ENCODE data around the gene ZNF684.
A peak's percentile ranks its signal among the peaks of the same experiment; 100 is the strongest.

The ZNF684 gene

GRCh38 chr1:40508375-40509341 lies 22.8 kb upstream of the ZNF684 start, which contains the start of gene EXO5:
Gene EXO5 (plus strand): TSS chr1:40508767. CDS start chr1:40514545, 5,778 bp downstream.
- Histone ChIP-seq H3K4me3 (ENCODE audit: insufficient read depth in 1 of 2, low read depth in 1 of 2, low read length in 2 of 2) (peak within 1 kb of the TSS; percentile 71 to 87), H3K9me3 (ENCODE audit: control insufficient read depth, low read length) (peaks cover 32% of the 10 kb centered on the region), H2BK5ac (ENCODE audit: low read depth, low read length, poor library complexity, severe bottlenecking) (peak within 1 kb of the TSS; percentile 61), H3K27me3 (ENCODE audit: control insufficient read depth in 1 of 2, insufficient read depth in 1 of 2, low read length in 2 of 2) (no peaks in the 10 kb centered on the region), H3K36me3 (ENCODE audit: control insufficient read depth in 1 of 2, insufficient read depth in 2 of 2, low read depth in 1 of 2, low read length in 2 of 2) (peaks cover 3 to 18% of the 10 kb centered on the region in 2 experiments), H2BK12ac (ENCODE audit: low read length in 2 of 2) (peak within 1 kb of the TSS in 1 of 2 experiments; percentile 15), H3K79me1 (replicated peaks; ENCODE audit: low read length, poor library complexity, severe bottlenecking) (peaks cover 18% of the 10 kb centered on the region), H3K4ac (ENCODE audit: low read depth in 1 of 2, low read length in 2 of 2) (peak within 1 kb of the TSS; percentile 83 to 96), H3K4me2 (ENCODE audit: low read length, poor library complexity, severe bottlenecking) (peak within 1 kb of the TSS; percentile 98), H3K9ac (ENCODE audit: low read length) (peak within 1 kb of the TSS; percentile 95), H4K91ac (ENCODE audit: low read length) (peak within 1 kb of the TSS; percentile 74), H2AFZ (ENCODE audit: low read depth, low read length) (peak within 1 kb of the TSS; percentile 48), H3K27ac (ENCODE audit: low read length, poor library complexity, severe bottlenecking) (peak within 1 kb of the TSS; percentile 84), H3K23ac (ENCODE audit: low read length in 2 of 2) (no peak within 1 kb of the TSS), H3K14ac (ENCODE audit: low read length in 2 of 2) (peak within 1 kb of the TSS in 1 of 2 experiments; percentile 83), H4K8ac (ENCODE audit: low read length) (peak within 1 kb of the TSS; percentile 95), H3K18ac (ENCODE audit: low read depth in 1 of 2, low read length in 2 of 2) (peak within 1 kb of the TSS; percentile 94 to 96), H2BK120ac (ENCODE audit: low read depth, low read length) (peak within 1 kb of the TSS; percentile 87), H2BK15ac (ENCODE audit: low read depth, poor library complexity, severe bottlenecking) (peak within 1 kb of the TSS; percentile 77), H3K4me1 (ENCODE audit: control insufficient read depth, insufficient read depth, low read depth, low read length) (peaks cover 4% of the 10 kb centered on the region), H2AK5ac (ENCODE audit: low read length, severe bottlenecking) (no peak within 1 kb of the TSS)
- 2% methylated on average over 67 of the region's 76 CpGs for WGBS
- DNase-seq = peak; percentile 78

GRCh38 chr1:40519517-40519916 lies 11.9 kb upstream of the ZNF684 start:
- Histone ChIP-seq H2AK5ac (ENCODE audit: low read length, severe bottlenecking) (no peak overlapping the region), H3K4me2 (ENCODE audit: low read length, poor library complexity, severe bottlenecking) (no peak overlapping the region), H2BK120ac (ENCODE audit: low read depth, low read length) (no peak overlapping the region), H3K9ac (ENCODE audit: low read length) (no peak overlapping the region), H2BK12ac (ENCODE audit: low read length in 2 of 2) (no peak overlapping the region), H2BK15ac (ENCODE audit: low read depth, poor library complexity, severe bottlenecking) (no peak overlapping the region), H3K4me3 (ENCODE audit: insufficient read depth in 1 of 2, low read depth in 1 of 2, low read length in 2 of 2) (no peak overlapping the region), H2BK5ac (ENCODE audit: low read depth, low read length, poor library complexity, severe bottlenecking) (no peak overlapping the region), H3K18ac (ENCODE audit: low read depth in 1 of 2, low read length in 2 of 2) (no peak overlapping the region), H3K4me1 (ENCODE audit: control insufficient read depth, insufficient read depth, low read depth, low read length) (no peaks in the 10 kb centered on the region), H3K27me3 (ENCODE audit: control insufficient read depth in 1 of 2, insufficient read depth in 1 of 2, low read length in 2 of 2) (no peaks in the 10 kb centered on the region), H3K36me3 (ENCODE audit: control insufficient read depth in 1 of 2, insufficient read depth in 2 of 2, low read depth in 1 of 2, low read length in 2 of 2) (peaks cover 10 to 24% of the 10 kb centered on the region in 2 experiments), H4K8ac (ENCODE audit: low read length) (no peak overlapping the region), H3K23ac (ENCODE audit: low read length in 2 of 2) (no peak overlapping the region), H3K14ac (ENCODE audit: low read length in 2 of 2) (no peak overlapping the region), H2AFZ (ENCODE audit: low read depth, low read length) (no peak overlapping the region), H3K79me1 (replicated peaks; ENCODE audit: low read length, poor library complexity, severe bottlenecking) (peaks cover 11% of the 10 kb centered on the region), H4K91ac (ENCODE audit: low read length) (no peak overlapping the region), H3K27ac (ENCODE audit: low read length, poor library complexity, severe bottlenecking) (no peak overlapping the region), H3K4ac (ENCODE audit: low read depth in 1 of 2, low read length in 2 of 2) (no peak overlapping the region), H3K9me3 (ENCODE audit: control insufficient read depth, low read length) (peaks cover 52% of the 10 kb centered on the region)
- WGBS = 95% methylated on average over 2 of the region's 2 CpGs
- no peak for DNase-seq

GRCh38 chr1:40530735-40531380 lies 579 bp upstream of the ZNF684 start:
- Histone ChIP-seq H2BK5ac (ENCODE audit: low read depth, low read length, poor library complexity, severe bottlenecking) (no peak overlapping the region), H2AK5ac (ENCODE audit: low read length, severe bottlenecking) (no peak overlapping the region), H4K8ac (ENCODE audit: low read length) (no peak overlapping the region), H3K36me3 (ENCODE audit: control insufficient read depth in 1 of 2, insufficient read depth in 2 of 2, low read depth in 1 of 2, low read length in 2 of 2) (no peaks in the 10 kb centered on the region), H3K4me1 (ENCODE audit: control insufficient read depth, insufficient read depth, low read depth, low read length) (no peaks in the 10 kb centered on the region), H3K14ac (ENCODE audit: low read length in 2 of 2) (no peak overlapping the region), H4K91ac (ENCODE audit: low read length) (no peak overlapping the region), H3K4me3 (ENCODE audit: insufficient read depth in 1 of 2, low read depth in 1 of 2, low read length in 2 of 2) (peak overlapping the region in 1 of 2 experiments; percentile 99), H2BK120ac (ENCODE audit: low read depth, low read length) (no peak overlapping the region), H3K4ac (ENCODE audit: low read depth in 1 of 2, low read length in 2 of 2) (peak overlapping the region; percentile 50 to 81), H3K27me3 (ENCODE audit: control insufficient read depth in 1 of 2, insufficient read depth in 1 of 2, low read length in 2 of 2) (no peaks in the 10 kb centered on the region), H3K79me1 (replicated peaks; ENCODE audit: low read length, poor library complexity, severe bottlenecking) (peaks cover 3% of the 10 kb centered on the region), H3K18ac (ENCODE audit: low read depth in 1 of 2, low read length in 2 of 2) (no peak overlapping the region), H3K23ac (ENCODE audit: low read length in 2 of 2) (no peak overlapping the region), H2BK15ac (ENCODE audit: low read depth, poor library complexity, severe bottlenecking) (no peak overlapping the region), H3K4me2 (ENCODE audit: low read length, poor library complexity, severe bottlenecking) (peak overlapping the region; percentile 47), H2AFZ (ENCODE audit: low read depth, low read length) (peak overlapping the region; percentile 69), H3K9me3 (ENCODE audit: control insufficient read depth, low read length) (peaks cover 9% of the 10 kb centered on the region), H2BK12ac (ENCODE audit: low read length in 2 of 2) (no peak overlapping the region), H3K9ac (ENCODE audit: low read length) (peak overlapping the region; percentile 88), H3K27ac (ENCODE audit: low read length, poor library complexity, severe bottlenecking) (peak overlapping the region; percentile 90)
- DNase-seq = no peak
- 65% methylated on average over 5 of the region's 5 CpGs for WGBS

- Histone ChIP-seq H3K4me1 (ENCODE audit: control insufficient read depth, insufficient read depth, low read depth, low read length) (no peaks in the 10 kb centered on the region), H3K4ac (ENCODE audit: low read depth in 1 of 2, low read length in 2 of 2) (no peak overlapping the region), H3K27me3 (ENCODE audit: control insufficient read depth in 1 of 2, insufficient read depth in 1 of 2, low read length in 2 of 2) (no peaks in the 10 kb centered on the region), H3K18ac (ENCODE audit: low read depth in 1 of 2, low read length in 2 of 2) (no peak overlapping the region), H3K36me3 (ENCODE audit: control insufficient read depth in 1 of 2, insufficient read depth in 2 of 2, low read depth in 1 of 2, low read length in 2 of 2) (no peaks in the 10 kb centered on the region), H3K4me3 (ENCODE audit: insufficient read depth in 1 of 2, low read depth in 1 of 2, low read length in 2 of 2) (peak overlapping the region; percentile 80 to 99), H3K27ac (ENCODE audit: low read length, poor library complexity, severe bottlenecking) (peak overlapping the region; percentile 68), H2BK5ac (ENCODE audit: low read depth, low read length, poor library complexity, severe bottlenecking) (no peak overlapping the region), H3K9ac (ENCODE audit: low read length) (peak overlapping the region; percentile 88), H2BK15ac (ENCODE audit: low read depth, poor library complexity, severe bottlenecking) (no peak overlapping the region), H2AFZ (ENCODE audit: low read depth, low read length) (peak overlapping the region; percentile 74), H2AK5ac (ENCODE audit: low read length, severe bottlenecking) (no peak overlapping the region), H2BK120ac (ENCODE audit: low read depth, low read length) (no peak overlapping the region), H3K23ac (ENCODE audit: low read length in 2 of 2) (no peak overlapping the region), H4K91ac (ENCODE audit: low read length) (no peak overlapping the region), H3K79me1 (replicated peaks; ENCODE audit: low read length, poor library complexity, severe bottlenecking) (peaks cover 3% of the 10 kb centered on the region), H3K9me3 (ENCODE audit: control insufficient read depth, low read length) (peaks cover 3% of the 10 kb centered on the region), H3K14ac (ENCODE audit: low read length in 2 of 2) (no peak overlapping the region), H4K8ac (ENCODE audit: low read length) (peak overlapping the region; percentile 91), H2BK12ac (ENCODE audit: low read length in 2 of 2) (no peak overlapping the region), H3K4me2 (ENCODE audit: low read length, poor library complexity, severe bottlenecking) (peak overlapping the region; percentile 58)
- WGBS = 14% methylated on average over 3 of the region's 3 CpGs
- no peak for DNase-seq
Observed at GRCh38 chr1:40532062-40532389, 589 bp downstream of the ZNF684 start.
